BJ (cell line): ENCODE data around the gene ELAVL1. TPM values are rescaled to one million over a fixed set of nuclear protein-coding genes. Genes with fewer than 3 reads are reported as not detected.

ENCODE experiments used
- CTCF ChIA-PET: fragments of 350-600 bp; formaldehyde crosslinking; extraction: SDS; loops from one replicate; lab custom pipeline; 2021; ENCODE audit warnings: antibody characterized with exemption, inconsistent platforms; lab: Yijun Ruan, JAX
- POLR2A ChIA-PET: fragments of 300-600 bp; sonication (Branson Sonifier 250); formaldehyde crosslinking; extraction: SDS; loops from one replicate; lab custom pipeline; 2021; ENCODE audit warnings: antibody characterized with exemption; lab: Charles Lee
- DNase-seq: peaks from one replicate; pipeline ENCODE4 v3.0.0-alpha.2; 2011; ENCODE audit warnings: low read depth
- H3K27me3 ChIP-seq: 2 replicates; pipeline ENCODE4 v1.6.0; 2011; ENCODE audit warnings: low read length; ENCODE audit not compliant: control insufficient read depth, insufficient read depth
- H3K36me3 ChIP-seq: 2 replicates; pipeline ENCODE4 v1.5.1; 2011; ENCODE audit warnings: low read length; ENCODE audit not compliant: control insufficient read depth, insufficient read depth
- H3K4me3 ChIP-seq: 2 replicates; pipeline ENCODE4 v1.5.1; 2011; ENCODE audit warnings: low read depth, mild to moderate bottlenecking, control low read depth, low read length
- polyA plus RNA-seq: library from polyadenylated mRNA; depleted of rRNA; stranded (reverse); fragments of >200 nt; gene quantifications from 2 replicates; pipeline ENCODE4 v1.2.3, GENCODE V29; 2011
- TF ChIP-seq, protein P1 (sequence below): IDR thresholded peaks from 2 replicates; pipeline ENCODE4 v1.5.1; 2011; ENCODE audit warnings: low read depth, mild to moderate bottlenecking, control low read depth, inconsistent platforms, low read length, moderate library complexity; ENCODE audit not compliant: insufficient read depth

Gene ELAVL1
- polyA plus RNA-seq, 1 experiment = 41.2 TPM

- no peak overlapping the region for H3K4me3 ChIP-seq
- CTCF ChIA-PET = interaction anchor here (0.7 to 1.0 kb wide), 2 partner anchors 9 to 113 kb away, joined by 3 to 4 read pairs; partner anchors contain the start of gene MAP2K7
- no peaks in the 10 kb centered on the region for H3K27me3 ChIP-seq
- DNase-seq = no peak
- POLR2A ChIA-PET = no interaction called here
- peaks cover 15% of the 10 kb centered on the region for H3K36me3 ChIP-seq
- TF ChIP-seq, protein P1, sequence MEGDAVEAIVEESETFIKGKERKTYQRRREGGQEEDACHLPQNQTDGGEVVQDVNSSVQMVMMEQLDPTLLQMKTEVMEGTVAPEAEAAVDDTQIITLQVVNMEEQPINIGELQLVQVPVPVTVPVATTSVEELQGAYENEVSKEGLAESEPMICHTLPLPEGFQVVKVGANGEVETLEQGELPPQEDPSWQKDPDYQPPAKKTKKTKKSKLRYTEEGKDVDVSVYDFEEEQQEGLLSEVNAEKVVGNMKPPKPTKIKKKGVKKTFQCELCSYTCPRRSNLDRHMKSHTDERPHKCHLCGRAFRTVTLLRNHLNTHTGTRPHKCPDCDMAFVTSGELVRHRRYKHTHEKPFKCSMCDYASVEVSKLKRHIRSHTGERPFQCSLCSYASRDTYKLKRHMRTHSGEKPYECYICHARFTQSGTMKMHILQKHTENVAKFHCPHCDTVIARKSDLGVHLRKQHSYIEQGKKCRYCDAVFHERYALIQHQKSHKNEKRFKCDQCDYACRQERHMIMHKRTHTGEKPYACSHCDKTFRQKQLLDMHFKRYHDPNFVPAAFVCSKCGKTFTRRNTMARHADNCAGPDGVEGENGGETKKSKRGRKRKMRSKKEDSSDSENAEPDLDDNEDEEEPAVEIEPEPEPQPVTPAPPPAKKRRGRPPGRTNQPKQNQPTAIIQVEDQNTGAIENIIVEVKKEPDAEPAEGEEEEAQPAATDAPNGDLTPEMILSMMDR = no peak
Observed at GRCh38 chr19:7912697-7913564, 92.5 kb downstream of the ELAVL1 start.

- Histone ChIP-seq H3K27me3 (no peaks in the 10 kb centered on the region), H3K4me3 (no peak overlapping the region), H3K36me3 (peaks cover 15% of the 10 kb centered on the region)
- ChIA-PET POLR2A (no interaction called here), CTCF (interaction anchor here (1.0 kb wide), 2 partner anchors 9 to 231 kb away, joined by 3 to 4 read pairs; partner anchors contain the start of genes MAP2K7 and TRAPPC5)
- DNase-seq = no peak
- TF ChIP-seq, protein P1 = no peak
Observed at GRCh38 chr19:7912144-7912696, 93.2 kb downstream of the ELAVL1 start.

DNA sequence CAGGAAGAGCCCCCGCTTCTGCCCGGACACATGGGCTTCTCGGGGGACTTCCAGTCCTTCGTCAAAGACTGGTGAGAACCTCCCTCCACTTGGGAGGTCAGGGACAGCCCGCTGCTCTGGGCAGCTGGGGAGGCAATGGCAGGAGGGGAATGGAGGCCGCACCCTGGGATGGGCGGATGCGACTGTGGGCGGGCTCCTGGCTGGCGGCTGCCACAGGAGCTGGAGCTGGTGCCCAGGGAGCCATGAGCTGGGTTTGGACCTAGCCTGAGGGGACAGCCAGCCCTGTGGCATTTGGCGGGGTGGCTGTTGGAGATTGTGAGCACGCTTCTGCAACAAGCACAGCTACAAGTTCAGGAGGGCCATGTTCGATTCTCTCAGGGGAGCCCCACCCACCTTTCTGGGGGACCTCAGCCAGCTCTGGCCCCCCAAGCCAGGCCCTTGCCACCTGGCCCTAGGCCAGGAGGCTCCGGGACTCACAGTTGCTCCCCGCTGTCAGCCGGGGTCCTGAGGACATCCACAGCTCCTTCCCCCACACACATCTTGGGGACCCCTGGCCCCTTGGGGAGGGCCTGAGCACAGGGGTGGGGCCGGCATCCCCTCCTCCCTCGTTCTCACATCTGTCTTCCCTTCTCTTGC, 93.8 kb downstream of the ELAVL1 start:
- peaks cover 15% of the 10 kb centered on the region for H3K36me3 ChIP-seq
- no peak for DNase-seq
- TF ChIP-seq, protein P1 = no peak
- ChIA-PET POLR2A (no interaction called here), CTCF (interaction anchor here (0.6 to 1.0 kb wide), 2 partner anchors 20 to 231 kb away, joined by 3 to 4 read pairs; partner anchors contain the start of gene TRAPPC5)
- no peaks in the 10 kb centered on the region for H3K27me3 ChIP-seq
- no peak overlapping the region for H3K4me3 ChIP-seq

- CTCF ChIA-PET = interaction anchor here (2.2 kb wide), 1 partner anchor 8 kb away, joined by 9 read pairs; no protein-coding TSS in a partner anchor
- Histone ChIP-seq H3K36me3 (peaks cover 18% of the 10 kb centered on the region), H3K4me3 (no peak overlapping the region), H3K27me3 (no peaks in the 10 kb centered on the region)
- TF ChIP-seq, protein P1 = no peak
- POLR2A ChIA-PET = no interaction called here
- no peak for DNase-seq
Observed at GRCh38 chr19:7910321-7911161, 94.9 kb downstream of the ELAVL1 start.
